ENCODE results near the gene RSPO4.

Gene RSPO4

DNA sequence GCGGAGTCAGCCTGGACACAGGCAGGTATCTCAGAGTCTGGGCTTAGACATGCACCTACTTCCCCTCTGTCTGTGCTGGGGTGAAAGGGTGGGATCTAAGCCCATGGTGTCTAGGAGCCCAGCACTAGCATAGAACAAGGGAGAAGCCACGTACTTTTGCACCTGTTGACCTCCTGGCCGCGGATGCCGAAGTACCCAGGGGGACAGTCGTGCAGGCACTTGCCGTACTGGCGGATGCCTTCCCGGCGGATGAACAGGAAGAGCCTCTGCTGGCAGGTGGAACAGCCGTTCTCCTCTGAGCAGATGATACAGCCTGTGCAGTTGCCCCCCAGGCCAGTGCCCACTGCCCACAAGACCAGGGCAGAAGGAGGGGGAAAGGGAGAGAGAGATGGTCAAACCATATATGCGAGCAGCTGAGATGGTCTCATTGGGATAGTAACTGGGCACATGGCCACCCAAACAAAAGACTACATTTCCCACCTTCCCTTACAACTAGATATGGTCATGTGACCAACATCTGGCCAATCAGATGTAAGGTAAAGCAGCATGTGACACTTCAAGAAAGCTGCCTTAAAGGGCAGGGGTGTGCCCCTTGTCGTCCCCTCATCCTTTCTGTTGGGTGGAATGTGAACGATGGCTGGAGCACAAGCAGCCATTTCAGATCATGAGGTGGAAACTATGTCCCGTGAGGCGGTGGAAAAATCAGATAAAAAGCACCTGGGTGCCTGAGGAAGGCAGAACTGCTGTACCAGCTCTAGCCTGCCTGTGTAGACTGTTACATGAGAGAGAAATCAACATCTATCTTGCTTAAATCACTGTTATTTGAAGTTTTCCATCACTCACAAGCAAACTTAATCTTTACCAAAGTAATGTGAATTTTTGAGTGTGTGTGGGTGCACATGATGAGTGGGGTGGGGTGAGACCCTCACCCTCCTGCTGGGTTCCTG is 34.0 kb downstream of the RSPO4 start:
- peak; percentile 58 for DNase-seq

DNA sequence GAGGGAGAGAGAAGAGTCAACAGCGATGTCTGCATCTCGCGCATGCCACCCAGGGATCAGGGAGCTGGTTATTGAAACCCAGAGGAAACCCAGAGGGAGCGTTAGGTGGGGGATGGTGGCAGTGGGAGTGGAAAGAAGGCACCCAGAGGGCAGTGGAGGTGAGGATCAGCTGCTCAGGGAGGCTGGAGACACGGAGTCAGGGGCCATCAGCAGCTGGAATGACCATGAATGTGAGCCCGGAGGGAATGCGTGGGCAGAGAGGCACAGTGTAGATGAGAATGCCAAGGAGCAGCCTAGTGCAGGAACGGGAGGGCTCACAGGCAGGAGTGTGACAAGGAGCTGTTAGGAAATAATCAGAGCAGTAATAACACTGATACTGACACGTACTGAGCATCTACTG is 36.2 kb downstream of the RSPO4 start:
- no peak for DNase-seq

DNA sequence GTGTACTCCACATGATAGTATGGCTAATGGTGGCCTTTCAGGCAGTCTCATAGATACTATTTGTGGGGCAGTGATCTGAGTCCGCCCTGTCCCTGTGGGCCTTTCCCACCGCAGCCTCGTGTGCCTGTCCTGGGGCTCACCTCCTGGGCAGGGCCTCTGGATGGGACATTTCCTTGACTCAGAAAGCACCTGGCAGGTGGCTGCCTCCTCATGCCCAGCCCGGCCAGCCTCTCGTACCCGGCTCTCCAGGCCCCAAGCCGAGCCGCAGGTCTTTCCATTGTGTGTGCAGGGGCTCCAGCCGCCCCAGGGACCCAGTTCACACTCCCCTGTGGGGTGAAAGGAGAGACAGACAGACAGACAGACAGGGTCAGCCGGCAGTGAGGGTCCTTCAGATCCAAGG is 38.3 kb downstream of the RSPO4 start:
- DNase-seq: no peak

DNA sequence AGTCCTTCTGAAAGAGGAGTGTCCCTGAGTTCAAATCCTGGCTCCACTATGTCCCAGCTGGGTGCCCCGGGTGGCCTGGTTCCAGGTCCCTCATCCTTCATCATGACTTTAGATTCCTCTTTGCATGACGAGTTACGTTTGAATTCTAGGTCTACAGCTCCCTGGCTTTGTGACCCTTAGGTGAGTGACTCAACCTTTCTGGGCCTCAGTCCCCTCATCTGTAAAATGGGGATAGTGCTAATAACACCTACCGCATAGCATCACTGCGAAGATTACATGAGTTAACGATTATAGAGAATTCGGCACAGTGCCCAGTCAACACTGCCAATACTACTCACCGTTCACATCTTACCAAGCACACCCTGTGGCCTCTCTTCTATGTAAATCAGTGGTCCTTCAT is 39.4 kb downstream of the RSPO4 start:
- no peak for DNase-seq

DNA sequence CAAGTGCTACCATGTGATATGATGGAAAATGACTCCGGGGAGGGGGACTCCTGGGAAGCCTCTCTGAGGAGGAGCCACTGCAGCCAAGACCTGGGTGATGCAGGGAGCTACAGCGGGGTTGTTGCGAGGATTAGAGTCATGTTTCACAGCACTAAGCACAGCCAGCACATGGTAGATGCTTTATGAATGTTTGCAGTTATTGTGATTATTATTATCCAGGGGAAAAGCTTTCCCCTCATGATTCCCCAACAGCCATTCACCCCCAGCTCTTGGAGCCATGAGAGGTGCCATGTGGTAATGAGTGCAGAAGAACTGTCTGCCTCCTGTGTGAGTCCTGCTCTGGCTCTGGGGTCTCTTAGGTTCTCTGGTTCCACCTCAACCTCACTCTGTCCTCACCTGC is 39.9 kb downstream of the RSPO4 start:
- no peak for DNase-seq

DNA sequence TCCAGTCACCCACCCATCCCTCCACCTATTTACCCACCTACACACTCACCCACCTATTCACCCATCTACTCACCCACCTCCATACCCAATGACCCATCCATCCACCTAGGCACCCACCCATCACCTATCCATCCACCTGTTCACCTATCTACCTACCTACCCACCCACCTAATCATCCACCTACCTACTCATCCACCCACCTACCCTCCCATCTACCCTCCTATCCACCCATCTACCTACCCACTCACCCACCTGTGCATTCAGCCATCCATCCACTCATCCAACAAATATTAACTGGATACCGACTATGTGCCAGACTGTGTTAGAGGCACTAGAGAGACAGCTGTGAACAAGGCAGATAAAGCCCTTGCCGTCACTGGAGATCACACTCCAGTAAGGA is 40.3 kb downstream of the RSPO4 start:
- DNase-seq: no peak

DNA sequence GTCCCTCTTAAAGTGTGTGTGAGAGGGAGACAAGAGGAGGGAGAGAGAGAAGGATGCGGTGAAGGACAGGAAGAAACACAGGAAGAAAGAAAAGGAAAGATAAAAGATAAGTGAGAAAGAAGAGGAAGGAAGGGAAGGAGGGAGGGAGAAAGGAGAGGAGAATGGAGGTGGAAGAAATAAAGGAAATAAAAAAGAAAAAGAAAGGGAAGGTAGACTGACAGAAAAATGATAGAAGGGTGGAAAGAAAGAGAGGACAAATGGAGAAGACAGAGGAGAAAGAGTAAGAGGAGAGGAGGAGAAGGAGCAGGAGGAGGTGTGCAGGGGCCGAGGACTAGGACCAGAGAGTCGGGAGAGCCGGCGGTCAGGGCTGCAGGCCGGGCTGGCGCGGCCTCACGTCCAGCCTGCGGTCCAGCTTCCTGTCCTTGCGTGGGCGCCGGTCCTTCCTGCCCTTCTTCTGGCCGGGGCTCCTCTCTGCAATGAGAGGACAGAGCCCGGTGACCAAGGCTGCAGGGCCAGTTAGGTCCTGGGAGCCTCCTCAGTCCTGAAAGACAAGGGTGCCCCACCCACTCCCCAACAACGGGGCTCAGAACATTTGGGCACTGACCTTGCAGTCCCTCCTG is 42.0 kb downstream of the RSPO4 start:
- no peak for DNase-seq

DNA sequence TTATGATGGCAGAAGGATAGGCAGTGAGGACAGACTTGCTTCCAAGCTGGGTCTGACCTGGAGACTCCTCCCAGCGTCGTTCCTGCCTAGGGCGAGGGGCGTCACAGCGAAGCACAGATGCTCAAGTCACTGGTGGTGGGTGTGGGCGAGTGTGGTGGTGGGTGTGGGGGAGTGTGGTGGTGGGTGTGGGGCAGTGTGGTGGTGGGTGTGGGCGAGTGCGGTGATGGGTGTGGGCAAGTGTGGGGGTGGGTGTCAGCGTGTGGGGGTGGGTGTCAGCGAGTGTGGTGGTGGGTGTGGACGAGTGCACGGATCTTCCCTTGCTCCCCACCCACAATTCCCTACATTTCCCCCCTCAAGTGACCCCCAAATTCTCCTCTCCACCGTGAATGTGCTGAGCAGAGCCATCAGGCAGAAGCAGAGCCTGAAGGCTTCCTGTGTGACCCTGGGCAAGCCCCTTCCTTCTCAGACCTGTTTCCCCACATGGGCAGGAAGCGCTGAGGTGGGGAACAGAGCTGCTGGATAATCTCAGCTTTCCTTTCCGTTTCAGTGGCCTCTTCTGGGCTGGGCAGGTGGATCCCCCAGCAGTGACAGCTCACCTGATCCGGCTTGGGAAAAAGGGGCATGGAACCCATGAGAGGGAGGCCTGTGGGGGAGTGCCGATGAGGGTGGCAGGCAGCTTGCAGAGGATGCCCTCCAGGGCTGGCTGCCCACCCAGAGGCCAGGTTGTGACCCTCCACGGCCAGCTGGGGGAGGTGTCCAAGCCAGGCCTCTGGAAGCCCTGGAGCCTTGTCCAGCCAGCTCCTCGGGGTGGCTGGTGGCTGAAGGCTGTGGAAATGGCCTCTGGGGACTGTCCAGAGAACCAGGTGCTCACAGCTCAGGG is 42.9 kb downstream of the RSPO4 start:
- DNase-seq: no peak

DNA sequence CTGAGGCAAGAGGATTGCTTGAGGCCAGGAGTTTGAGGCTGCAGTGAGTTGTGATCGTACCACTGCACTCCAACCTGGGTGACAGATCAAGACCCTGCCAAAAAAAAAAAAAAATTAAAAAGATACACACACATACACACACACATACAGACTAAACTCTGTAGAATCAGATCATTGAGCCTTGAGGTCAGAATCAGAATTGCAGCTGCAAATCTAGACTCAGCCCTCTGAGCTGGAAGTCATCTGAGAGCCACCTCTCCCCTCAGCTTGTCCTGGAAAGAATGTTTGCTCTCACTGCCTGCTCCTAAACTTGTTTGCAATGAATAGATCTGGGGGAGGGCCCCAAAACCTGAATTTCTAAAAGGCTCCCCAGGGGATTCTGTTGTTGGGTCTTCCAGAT is 44.6 kb downstream of the RSPO4 start:
- no peak for DNase-seq

DNA sequence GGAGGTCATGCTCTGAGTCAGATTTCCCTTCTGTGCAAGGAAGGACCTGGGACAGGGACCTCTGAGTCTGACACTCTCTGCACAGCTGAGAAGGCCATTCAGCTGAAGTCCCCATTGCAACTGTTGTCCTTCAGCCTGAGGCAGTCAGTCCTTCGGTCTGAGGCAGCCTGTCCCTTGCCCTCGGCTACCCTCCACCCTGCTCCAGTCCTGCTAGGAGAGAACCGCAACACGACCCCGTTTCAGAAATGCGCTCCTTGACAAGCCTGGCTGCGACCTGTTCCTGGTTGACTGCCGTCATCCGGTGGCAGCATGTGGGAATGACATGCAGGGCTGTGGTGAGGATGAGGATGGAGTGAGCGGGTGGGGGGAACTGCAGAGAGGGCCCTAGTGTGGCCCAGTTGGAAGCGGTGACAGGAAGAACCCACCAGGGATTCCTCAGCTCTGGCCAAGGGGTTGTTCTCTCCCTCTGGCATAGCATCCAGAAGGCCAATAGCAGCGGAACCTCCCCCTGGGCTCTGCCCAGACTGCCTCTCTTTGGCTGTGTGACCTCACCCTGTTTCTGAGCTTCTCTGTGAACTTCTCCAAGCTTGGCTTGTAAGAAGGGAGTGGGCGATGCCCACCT is 45.7 kb downstream of the RSPO4 start:
- peak; percentile 82 for DNase-seq

DNA sequence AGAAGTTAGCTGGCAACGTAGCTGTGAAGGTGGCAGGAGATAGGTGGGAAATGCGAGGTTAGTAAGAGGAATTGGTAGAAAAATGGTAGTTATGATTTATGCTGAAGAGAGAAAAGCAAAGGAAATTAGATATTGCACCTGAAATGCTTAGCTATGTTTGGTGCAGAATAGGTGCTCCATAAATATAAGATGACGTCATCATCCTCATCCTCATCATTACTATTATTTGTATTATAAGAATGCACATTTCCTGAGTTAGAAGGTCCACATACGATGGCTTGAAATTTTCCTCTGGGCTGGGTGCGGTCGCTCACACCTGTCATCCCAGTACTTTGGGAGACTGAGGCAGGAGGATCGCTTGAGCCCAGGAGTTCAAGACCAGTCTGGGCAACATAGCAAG is 46.5 kb downstream of the RSPO4 start:
- no peak for DNase-seq

DNA sequence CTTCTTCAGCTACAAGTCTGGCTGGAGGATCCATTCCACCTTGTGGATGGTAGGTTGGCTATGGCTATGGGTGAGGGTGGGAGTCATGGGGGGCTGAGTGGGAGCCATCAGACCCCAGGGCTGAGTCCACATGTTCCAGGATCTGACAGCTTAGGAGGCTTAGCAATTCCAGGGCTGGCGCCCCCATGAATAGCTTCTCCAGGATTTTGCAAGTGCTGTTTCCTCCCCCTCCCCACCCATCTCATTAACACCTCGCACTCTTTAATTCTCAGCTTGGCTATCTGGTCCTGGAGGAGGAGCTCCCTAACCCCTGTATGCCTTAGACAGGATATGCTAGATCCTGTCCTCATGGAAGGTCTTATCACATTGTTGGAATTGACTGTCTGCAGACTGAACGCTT is 47.0 kb downstream of the RSPO4 start:
- DNase-seq: no peak

DNA sequence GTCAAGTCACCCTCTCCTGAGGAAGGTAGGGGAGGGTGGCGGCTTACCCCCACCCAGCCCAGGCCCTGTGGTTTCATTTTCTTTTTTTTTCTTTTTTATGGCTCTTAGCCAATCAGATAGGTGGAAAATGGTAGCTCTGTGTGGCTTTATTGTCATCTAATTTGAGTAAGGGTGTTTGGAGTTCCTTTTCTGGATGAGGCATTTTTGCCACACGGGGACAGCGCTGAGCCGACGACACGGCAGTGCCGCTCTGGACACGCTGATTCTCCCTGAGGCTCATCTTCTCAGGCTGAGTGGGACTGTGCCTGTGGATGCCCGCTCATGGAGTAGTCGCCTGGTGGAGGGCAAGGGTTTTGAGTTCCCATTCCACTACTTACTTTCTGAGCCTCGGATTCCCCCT is 48.4 kb downstream of the RSPO4 start:
- DNase-seq: no peak

DNA sequence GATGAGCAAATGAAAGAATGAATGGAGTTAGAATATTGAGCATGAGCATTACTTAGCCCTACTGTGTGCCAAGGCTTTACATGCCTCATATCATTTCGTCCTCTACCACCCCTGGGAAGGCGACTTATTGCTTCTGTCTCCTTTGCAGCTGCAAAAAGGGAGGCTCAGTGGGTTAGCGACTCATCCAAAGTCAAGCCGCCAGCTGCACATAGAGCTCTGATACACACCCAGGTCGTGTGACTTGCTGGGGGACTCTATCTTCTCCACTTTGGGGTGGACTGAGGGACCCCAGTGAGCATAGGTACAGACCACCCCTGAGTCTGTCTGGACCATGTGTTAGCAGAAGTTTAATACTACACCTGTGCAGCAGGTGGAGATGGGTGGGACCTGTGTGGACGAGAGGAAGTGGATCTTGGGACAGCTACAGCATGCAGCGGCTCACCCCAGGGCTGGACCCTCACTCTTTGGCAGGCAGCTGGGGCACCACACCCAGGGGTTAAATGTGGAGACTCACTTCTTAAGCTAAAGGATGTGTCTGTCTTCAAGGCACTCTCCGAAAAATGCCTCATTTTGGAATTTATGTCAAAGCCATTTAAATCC is 49.8 kb downstream of the RSPO4 start:
- no peak for DNase-seq

DNA sequence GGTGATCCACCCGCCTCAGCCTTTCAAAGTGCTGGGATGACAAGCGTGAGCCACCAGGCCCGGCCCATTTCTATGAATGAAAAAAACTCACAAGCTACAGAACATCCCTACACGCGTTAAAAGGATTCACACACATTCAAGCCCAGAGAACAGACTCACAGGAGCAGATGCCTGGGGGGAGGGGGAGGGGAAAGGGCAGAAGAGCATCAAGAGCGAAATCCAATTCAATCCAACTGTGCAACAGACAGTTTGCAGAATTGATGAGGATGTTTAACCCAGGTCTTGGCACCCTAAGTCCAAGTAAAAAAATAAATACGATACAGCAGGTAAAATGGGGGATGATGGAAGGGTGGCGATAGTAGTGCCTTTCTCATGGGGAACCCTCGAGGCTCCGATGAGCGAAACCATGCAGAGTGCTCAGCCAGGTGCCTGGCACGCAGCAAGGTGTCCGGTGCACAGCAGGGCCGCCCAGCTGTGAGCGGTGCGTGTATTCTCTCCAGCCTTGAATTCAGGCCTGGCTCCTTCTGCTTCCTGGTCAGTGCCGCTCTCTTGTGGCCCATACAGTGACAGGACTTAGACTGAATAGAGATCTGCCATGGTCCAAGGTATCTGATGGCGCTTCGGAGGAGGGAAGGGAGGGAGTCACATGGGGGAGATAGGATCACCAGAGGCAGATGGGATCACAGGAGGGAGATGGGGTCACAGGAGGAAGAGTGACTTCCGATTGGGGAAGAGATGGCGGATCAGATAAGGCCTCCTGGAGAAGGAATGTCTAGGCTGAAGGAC is 50.5 kb downstream of the RSPO4 start:
- no peak for DNase-seq

DNA sequence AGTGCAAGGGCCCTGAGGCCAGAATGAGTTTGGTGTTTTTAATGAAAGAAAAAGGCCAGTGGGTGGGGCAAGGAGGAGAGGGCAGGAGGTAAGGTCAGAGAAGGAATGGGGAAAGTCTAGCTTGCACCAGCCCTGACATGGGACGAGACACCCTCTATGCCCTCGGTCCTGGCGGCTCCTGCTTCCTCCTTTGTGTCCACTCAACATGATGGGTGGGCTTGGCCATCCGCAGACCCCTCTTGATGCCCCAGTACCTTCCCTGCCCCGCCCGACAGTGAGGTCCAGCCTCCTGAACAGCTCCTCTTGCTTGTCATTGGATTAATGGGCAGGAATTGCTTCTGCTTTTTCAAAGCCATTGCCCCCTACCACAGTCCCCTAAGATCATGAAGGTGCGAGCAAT is 52.4 kb downstream of the RSPO4 start:
- DNase-seq: no peak

DNA sequence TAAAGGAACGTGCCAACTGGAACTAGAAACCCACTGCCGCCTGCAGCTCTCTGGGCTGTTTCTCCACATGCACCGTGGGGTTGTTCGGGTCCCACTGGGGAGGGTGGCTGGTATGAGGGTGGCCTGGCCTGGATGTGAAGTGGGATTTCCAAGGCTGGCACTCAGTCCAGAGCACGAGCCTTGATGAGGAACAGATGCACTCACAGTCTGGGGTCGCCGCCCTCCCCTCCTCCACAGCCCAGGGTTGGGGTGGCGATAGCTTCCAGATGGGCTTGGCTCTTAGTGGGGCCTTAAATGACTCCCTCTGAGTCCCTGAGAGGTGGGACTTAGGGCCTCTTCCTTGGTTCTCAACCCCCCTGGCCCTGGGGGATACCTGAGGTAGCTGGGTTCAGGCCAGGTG is 55.3 kb downstream of the RSPO4 start:
- no peak for DNase-seq

DNA sequence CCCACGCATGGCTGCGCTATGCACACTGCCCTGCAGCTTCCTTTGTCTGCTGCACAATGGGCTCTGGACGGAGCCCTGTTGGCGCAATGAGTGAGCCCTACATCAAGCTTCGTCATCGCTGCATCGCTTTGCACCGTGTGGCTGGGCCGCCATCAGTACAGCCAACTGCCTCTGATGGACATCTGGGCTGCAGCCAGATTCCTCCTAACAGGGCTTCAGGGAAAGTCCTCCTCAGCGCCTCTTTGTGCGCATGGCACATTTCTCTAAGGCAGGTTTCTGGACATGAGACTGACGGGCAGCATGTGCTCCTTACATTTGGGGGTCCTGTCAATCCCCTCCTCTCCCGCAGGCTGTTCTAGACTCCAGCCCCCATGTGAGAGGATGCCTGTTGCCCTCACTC is 56.3 kb downstream of the RSPO4 start:
- DNase-seq: no peak

DNA sequence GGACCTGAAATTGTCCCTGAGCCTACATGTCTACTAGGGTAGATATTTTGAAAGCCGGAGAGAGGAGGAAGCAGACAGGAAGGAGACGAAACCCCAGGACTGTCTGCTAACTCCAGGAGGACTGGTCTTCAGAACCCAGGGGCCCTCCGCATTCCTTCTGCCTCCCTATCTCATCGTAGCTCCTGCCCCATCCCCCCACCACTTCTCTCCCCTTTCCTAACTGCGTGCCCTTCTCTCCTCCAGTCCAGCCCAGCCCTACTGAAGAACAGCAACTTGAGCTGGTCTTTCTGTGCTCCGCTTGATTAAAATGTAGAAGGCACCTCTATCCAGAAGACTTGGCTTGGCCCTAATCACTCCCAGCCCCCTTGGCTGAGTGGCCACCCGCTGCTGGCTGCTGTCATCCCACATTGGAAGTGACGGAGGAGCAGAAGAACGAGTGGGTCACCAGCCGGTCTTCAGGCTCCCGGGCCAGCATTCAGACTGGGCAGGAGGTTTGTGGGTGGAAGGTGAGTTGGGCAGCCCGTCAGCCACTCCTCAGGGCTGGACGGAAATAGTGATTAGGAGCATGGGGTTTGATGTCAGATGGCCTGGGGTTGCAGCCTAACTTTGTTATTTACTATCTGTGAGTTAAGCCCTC is 57.2 kb downstream of the RSPO4 start:
- no peak for DNase-seq

DNA sequence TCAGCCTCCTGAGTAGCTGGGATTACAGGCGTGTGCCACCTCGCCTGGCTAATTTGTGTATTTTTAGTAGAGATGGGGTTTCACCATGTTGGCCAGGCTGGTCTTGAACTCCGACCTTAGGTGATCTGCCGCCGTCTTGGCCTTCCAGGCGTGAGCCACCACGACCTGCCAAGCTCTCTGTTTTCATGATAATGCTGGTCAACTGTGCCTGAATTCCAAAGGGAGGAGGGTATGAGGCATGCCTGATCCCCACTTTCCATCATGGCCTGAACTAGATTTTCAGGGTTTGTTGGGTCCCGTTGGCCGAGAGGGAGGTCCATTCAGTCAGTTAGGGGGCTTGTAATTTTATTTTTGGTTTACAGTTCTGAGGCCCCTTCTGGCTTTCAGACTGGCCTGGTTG is 58.0 kb downstream of the RSPO4 start:
- no peak for DNase-seq

DNA sequence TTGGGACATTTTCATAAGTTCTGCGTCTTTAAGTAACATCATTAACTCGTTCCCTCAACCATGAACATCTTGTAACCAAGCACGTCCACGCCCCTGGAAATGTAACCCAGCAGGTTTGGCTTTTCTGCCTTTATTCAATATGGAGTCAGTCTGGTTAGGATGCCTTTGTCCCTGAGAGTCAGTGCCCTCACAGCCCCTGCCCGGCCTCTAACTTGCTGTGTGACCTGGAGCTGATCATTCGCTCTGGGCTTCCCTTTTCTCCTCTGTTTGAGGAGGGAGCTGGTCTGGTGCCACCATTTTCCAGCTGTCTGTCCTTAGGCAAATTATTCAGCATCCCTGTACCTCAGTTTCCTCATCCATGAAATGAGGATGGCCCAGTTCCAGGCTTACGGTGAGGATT is 59.5 kb downstream of the RSPO4 start:
- no peak for DNase-seq
